ENCODE results near the gene RECK.

RECK gene

GRCh38 chr9:36161187-36161586 is 124.5 kb downstream of the RECK start:
- H4K20me1 ChIP-seq (ENCODE audit: insufficient read depth, low read length, poor library complexity, severe bottlenecking) = no peaks in the 10 kb centered on the region

GRCh38 chr9:36162211-36162738 is 125.6 kb downstream of the RECK start:
- TF ChIP-seq EZH2phosphoT487 (IDR thresholded peaks at IDR 0.05; ENCODE audit: borderline replicate concordance) = no peak
- TF ChIP-seq CTCF (conservative IDR thresholded peaks at IDR 0.05; ENCODE audit: low read length) = no peak

More at GRCh38 chr9:36161187-36161586, 124.5 kb downstream of the RECK start:
- Histone ChIP-seq H3K27me3 (ENCODE audit: insufficient read depth, low read length, poor library complexity, severe bottlenecking) (no peaks in the 10 kb centered on the region), H3K36me3 (ENCODE audit: insufficient read depth, low read length) (no peaks in the 10 kb centered on the region), H3K9me2 (replicated peaks; ENCODE audit: low read depth, low read length) (no peaks in the 10 kb centered on the region), H3K9ac (ENCODE audit: low read depth, low read length, poor library complexity, severe bottlenecking) (no peak overlapping the region), H3K4me2 (ENCODE audit: low read depth, low read length, poor library complexity, severe bottlenecking) (no peak overlapping the region), H3K4me3 (ENCODE audit: low read length, poor library complexity, severe bottlenecking) (no peak overlapping the region), H3K4me1 (ENCODE audit: insufficient read depth, low read length, poor library complexity, severe bottlenecking) (no peaks in the 10 kb centered on the region), H3K9me3 (ENCODE audit: insufficient read depth, low read depth, low read length) (peaks cover 5% of the 10 kb centered on the region; the same call in 1 of the 2 replicates), H3K79me2 (ENCODE audit: insufficient read depth, low read length) (no peaks in the 10 kb centered on the region), H3F3A (ENCODE audit: low read depth) (no peaks in the 10 kb centered on the region), H2AFZ (ENCODE audit: low read length) (no peak overlapping the region)
- TF ChIP-seq EZH2phosphoT487 (IDR thresholded peaks at IDR 0.05; ENCODE audit: borderline replicate concordance) = no peak
- TF ChIP-seq CTCF (conservative IDR thresholded peaks at IDR 0.05; ENCODE audit: low read length) = no peak

GRCh38 chr9:36163049-36163785 is 126.5 kb downstream of the RECK start:
- Histone ChIP-seq H2AFZ (ENCODE audit: low read length) (no peak overlapping the region), H3K4me1 (ENCODE audit: insufficient read depth, low read length, poor library complexity, severe bottlenecking) (no peaks in the 10 kb centered on the region), H3F3A (ENCODE audit: low read depth) (no peaks in the 10 kb centered on the region), H3K4me2 (ENCODE audit: low read depth, low read length, poor library complexity, severe bottlenecking) (no peak overlapping the region), H3K27me3 (ENCODE audit: insufficient read depth, low read length, poor library complexity, severe bottlenecking) (no peaks in the 10 kb centered on the region), H3K9me2 (replicated peaks; ENCODE audit: low read depth, low read length) (no peaks in the 10 kb centered on the region), H3K79me2 (ENCODE audit: insufficient read depth, low read length) (no peaks in the 10 kb centered on the region), H3K9me3 (ENCODE audit: insufficient read depth, low read depth, low read length) (no peaks in the 10 kb centered on the region), H3K4me3 (ENCODE audit: low read length, poor library complexity, severe bottlenecking) (no peak overlapping the region), H4K20me1 (ENCODE audit: insufficient read depth, low read length, poor library complexity, severe bottlenecking) (no peaks in the 10 kb centered on the region), H3K9ac (ENCODE audit: low read depth, low read length, poor library complexity, severe bottlenecking) (no peak overlapping the region), H3K36me3 (ENCODE audit: insufficient read depth, low read length) (no peaks in the 10 kb centered on the region)
- TF ChIP-seq EZH2phosphoT487 (IDR thresholded peaks at IDR 0.05; ENCODE audit: borderline replicate concordance) (no peak), CTCF (conservative IDR thresholded peaks at IDR 0.05; ENCODE audit: low read length) (no peak)

More at GRCh38 chr9:36162211-36162738, 125.6 kb downstream of the RECK start:
- H3K9me2 ChIP-seq (replicated peaks; ENCODE audit: low read depth, low read length) = no peaks in the 10 kb centered on the region
- H4K20me1 ChIP-seq (ENCODE audit: insufficient read depth, low read length, poor library complexity, severe bottlenecking) = no peaks in the 10 kb centered on the region
- no peaks in the 10 kb centered on the region for H3K4me1 ChIP-seq (ENCODE audit: insufficient read depth, low read length, poor library complexity, severe bottlenecking)
- H3F3A ChIP-seq (ENCODE audit: low read depth) = no peaks in the 10 kb centered on the region
- H3K9me3 ChIP-seq (ENCODE audit: insufficient read depth, low read depth, low read length) = no peaks in the 10 kb centered on the region
- no peaks in the 10 kb centered on the region for H3K36me3 ChIP-seq (ENCODE audit: insufficient read depth, low read length)
- H2AFZ ChIP-seq (ENCODE audit: low read length) = no peak overlapping the region
- H3K27me3 ChIP-seq (ENCODE audit: insufficient read depth, low read length, poor library complexity, severe bottlenecking) = no peaks in the 10 kb centered on the region
- no peak overlapping the region for H3K9ac ChIP-seq (ENCODE audit: low read depth, low read length, poor library complexity, severe bottlenecking)
- no peak overlapping the region for H3K4me2 ChIP-seq (ENCODE audit: low read depth, low read length, poor library complexity, severe bottlenecking)
- H3K4me3 ChIP-seq (ENCODE audit: low read length, poor library complexity, severe bottlenecking) = no peak overlapping the region
- H3K79me2 ChIP-seq (ENCODE audit: insufficient read depth, low read length) = no peaks in the 10 kb centered on the region
